GM18498 (cell line): ENCODE results near the gene METTL16.
"Not testable (repeated sequence)": the region's sequence is repeated elsewhere in the genome, so short reads cannot be mapped to it uniquely, and the experiment has no call there.

Experiments used
- ATAC-seq: cut with Tn5 transposase; IDR thresholded peaks from one replicate; pipeline ENCODE4 v1.9.1; 2021; ENCODE audit warnings: mild to moderate bottlenecking, moderate library complexity; ENCODE audit not compliant: unreplicated experiment

Gene METTL16

GRCh38 chr17:2507015-2507414 lies 4.7 kb downstream of the METTL16 start:
- not testable (repeated sequence) for ATAC-seq

- no peak for ATAC-seq
Measured at GRCh38 chr17:2503627-2504026, 8.1 kb downstream of the METTL16 start.

- no peak for ATAC-seq
Measured at GRCh38 chr17:2502871-2503580, 8.7 kb downstream of the METTL16 start.

- no peak for ATAC-seq
Measured at GRCh38 chr17:2500446-2500845, 11.2 kb downstream of the METTL16 start.

- not testable (repeated sequence) for ATAC-seq
Measured at GRCh38 chr17:2489286-2489685, 22.4 kb downstream of the METTL16 start.

GRCh38 chr17:2487306-2487705 lies 24.4 kb downstream of the METTL16 start:
- ATAC-seq: no peak

GRCh38 chr17:2486709-2487108 lies 25.0 kb downstream of the METTL16 start:
- ATAC-seq: not testable (repeated sequence)

- ATAC-seq: no peak
Measured at GRCh38 chr17:2485970-2486369, 25.7 kb downstream of the METTL16 start.

GRCh38 chr17:2485543-2485942 lies 26.1 kb downstream of the METTL16 start:
- no peak for ATAC-seq

- no peak for ATAC-seq
Measured at GRCh38 chr17:2484876-2485275, 26.8 kb downstream of the METTL16 start.

- no peak for ATAC-seq
Measured at GRCh38 chr17:2483084-2483483, 28.6 kb downstream of the METTL16 start.

GRCh38 chr17:2482218-2482617 lies 29.5 kb downstream of the METTL16 start:
- ATAC-seq: no peak

- ATAC-seq: no peak
Measured at GRCh38 chr17:2481760-2482159, 29.9 kb downstream of the METTL16 start.

- no peak for ATAC-seq
Measured at GRCh38 chr17:2478458-2478857, 33.2 kb downstream of the METTL16 start.

- no peak for ATAC-seq
Measured at GRCh38 chr17:2475056-2475455, 36.6 kb downstream of the METTL16 start.

GRCh38 chr17:2474371-2474770 lies 37.3 kb downstream of the METTL16 start:
- no peak for ATAC-seq

GRCh38 chr17:2468270-2468669 lies 43.4 kb downstream of the METTL16 start:
- no peak for ATAC-seq

- no peak for ATAC-seq
Measured at GRCh38 chr17:2466931-2467330, 44.8 kb downstream of the METTL16 start.

GRCh38 chr17:2462481-2462880 lies 49.2 kb downstream of the METTL16 start:
- no peak for ATAC-seq

GRCh38 chr17:2459917-2460271 lies 51.8 kb downstream of the METTL16 start:
- no peak for ATAC-seq

GRCh38 chr17:2457913-2458312 lies 53.8 kb downstream of the METTL16 start:
- no peak for ATAC-seq

GRCh38 chr17:2456475-2456874 lies 55.2 kb downstream of the METTL16 start:
- ATAC-seq: no peak

GRCh38 chr17:2455956-2456355 lies 55.7 kb downstream of the METTL16 start:
- no peak for ATAC-seq
